HepG2 (cell line): ENCODE measurements around the gene TSHZ2. TPM values are rescaled to one million over a fixed set of nuclear protein-coding genes. Genes with fewer than 3 reads are reported as not detected.

Experiments
- ATAC-seq: fragments of 200-7000 bp; cut with Tn5 transposase; 3 replicates; pipeline ENCODE4 v1.9.1; 2020; ENCODE audit warnings: mild to moderate bottlenecking, moderate library complexity
- BruUV-seq: library from RNA; stranded (reverse); fragments of 400-500 nt; replicated peaks from 2 replicates; lab custom pipeline; 2021; lab: Mats Ljungman, UMichigan
- CTCF ChIA-PET: fragments of 300-600 bp; formaldehyde crosslinking; extraction: SDS; loops from one replicate; lab custom pipeline; 2021; ENCODE audit warnings: low total read pairs, inconsistent platforms, low intra/inter-chr PET ratio; lab: Yijun Ruan, JAX
- POLR2A ChIA-PET: fragments of 350-600 bp; sonication (Branson Sonifier 250); formaldehyde crosslinking; loops from one replicate; lab custom pipeline; 2020; ENCODE audit warnings: antibody characterized with exemption, inconsistent platforms; lab: Yijun Ruan, JAX
- DNase-seq: peaks from one replicate; pipeline ENCODE4 v3.0.0-alpha.2; 2015; ENCODE audit warnings: low spot score
- FAIRE-seq: peaks from 3 replicates; lab custom pipeline; 2011; peaks lifted over from hg19 to GRCh38; lab: Jason Lieb, UNC
- H2AFZ ChIP-seq: one replicate; pipeline ENCODE4 v1.6.1; 2011; ENCODE audit warnings: low read length, inconsistent platforms
- H3K27ac ChIP-seq: fragments of 300-600 bp; 3 replicates; pipeline ENCODE4 v1.8.0; 2011; ENCODE audit warnings: mixed run types, mild to moderate bottlenecking, mixed read lengths, low read length, inconsistent platforms; ENCODE audit not compliant: insufficient read depth; ENCODE audit errors: extremely low read length
- H3K27me3 ChIP-seq, 2 experiments: fragments of 200-600 bp in 1 of 2; 2 replicates in 1 of 2; 3 replicates in 1 of 2; pipeline versions ENCODE4 v1.6.0 to v1.8.0; 2011; ENCODE audit warnings: low read length in 2 of 2, mild to moderate bottlenecking in 2 of 2, moderate library complexity in 2 of 2, inconsistent platforms in 1 of 2; ENCODE audit not compliant: insufficient read depth in 2 of 2, control insufficient read depth in 1 of 2
- H3K36me3 ChIP-seq, 2 experiments: fragments of 200-600 bp in 1 of 2; replicated peaks in 1 of 2; 2 replicates in 1 of 2; 3 replicates in 1 of 2; pipeline versions ENCODE4 v1.5.1 to v1.8.0; 2011; ENCODE audit warnings: low read length in 2 of 2, inconsistent platforms in 1 of 2; ENCODE audit not compliant: insufficient read depth in 2 of 2, control insufficient read depth in 1 of 2
- H3K4me1 ChIP-seq: 2 replicates; pipeline ENCODE4 v1.5.1; 2012; ENCODE audit warnings: low read length, inconsistent platforms; ENCODE audit not compliant: insufficient read depth
- H3K4me2 ChIP-seq: 2 replicates; pipeline ENCODE4 v1.6.0; 2011; ENCODE audit warnings: low read depth, low read length, inconsistent platforms
- H3K4me3 ChIP-seq, 3 experiments: fragments of 200-600 bp in 1 of 3; sonication (generic), shearing (Covaris generic) in 1 of 3; replicated peaks in 1 of 3; 2 replicates each; pipeline ENCODE4 v1.5.1; 2011 to 2016; ENCODE audit warnings: low read length in 3 of 3, inconsistent platforms in 2 of 3, low read depth in 2 of 3, mild to moderate bottlenecking in 2 of 3, control low read depth in 1 of 3, mixed read lengths in 1 of 3; ENCODE audit not compliant: insufficient read depth in 1 of 3
- H3K79me2 ChIP-seq: one replicate; pipeline ENCODE4 v1.6.1; 2011; ENCODE audit warnings: low read length, inconsistent platforms; ENCODE audit not compliant: insufficient read depth
- H3K9ac ChIP-seq: 2 replicates; pipeline ENCODE4 v1.6.0; 2011; ENCODE audit warnings: mild to moderate bottlenecking, low read depth, low read length, inconsistent platforms; ENCODE audit not compliant: insufficient read depth
- H3K9me3 ChIP-seq: 2 replicates; pipeline ENCODE4 v1.5.1; 2012; ENCODE audit warnings: mild to moderate bottlenecking, low read length
- H4K20me1 ChIP-seq: 2 replicates; pipeline ENCODE4 v1.6.0; 2011; ENCODE audit warnings: inconsistent platforms, mild to moderate bottlenecking, low read length, moderate library complexity; ENCODE audit not compliant: insufficient read depth
- GLI4 ChIP-seq: sonication (generic); formaldehyde crosslinking; IDR thresholded peaks from 2 replicates; pipeline ENCODE4 v1.5.1; 2020; ENCODE audit warnings: missing genetic modification reagents, mild to moderate bottlenecking, moderate library complexity, borderline replicate concordance
- PAX8 ChIP-seq: sonication (generic); formaldehyde crosslinking; IDR thresholded peaks from 2 replicates; pipeline ENCODE4 v1.8.0; 2022; ENCODE audit warnings: mild to moderate bottlenecking, missing genetic modification reagents, borderline replicate concordance
- ZFX ChIP-seq: sonication (generic); formaldehyde crosslinking; IDR thresholded peaks from 2 replicates; pipeline ENCODE4 v1.4.0; 2020; ENCODE audit warnings: mild to moderate bottlenecking, low read depth, missing genetic modification reagents, moderate library complexity
- ZNF546 ChIP-seq: sonication (generic); formaldehyde crosslinking; conservative IDR thresholded peaks from 2 replicates; pipeline ENCODE4 v1.8.1; 2023; ENCODE audit warnings: mild to moderate bottlenecking, missing genetic modification reagents
- ZNF556 ChIP-seq: sonication (generic); formaldehyde crosslinking; IDR thresholded peaks from 2 replicates; pipeline ENCODE4 v1.4.0; 2020; ENCODE audit warnings: mild to moderate bottlenecking, missing genetic modification reagents, borderline replicate concordance
- ZNF709 ChIP-seq: sonication (generic); formaldehyde crosslinking; IDR thresholded peaks from 2 replicates; pipeline ENCODE4 v1.5.0; 2020; ENCODE audit warnings: mild to moderate bottlenecking, missing genetic modification reagents
- ZNF772 ChIP-seq: sonication (generic); formaldehyde crosslinking; IDR thresholded peaks from 2 replicates; pipeline ENCODE4 v1.5.0; 2020; ENCODE audit warnings: mild to moderate bottlenecking, missing genetic modification reagents
- ZSCAN21 ChIP-seq: sonication (generic); formaldehyde crosslinking; IDR thresholded peaks from 2 replicates; pipeline ENCODE4 v1.8.0; 2022; ENCODE audit warnings: mild to moderate bottlenecking, missing genetic modification reagents, moderate library complexity, borderline replicate concordance
- WGBS: methylation state at CpG from one replicate; pipeline ENCODE4 v1.1.6; 2017; ENCODE audit warnings: low lambda C conversion rate; 5-methylcytosine and 5-hydroxymethylcytosine counted together
- in situ Hi-C: cut with HindIII; loops from 2 replicates; pipeline ENCODE4 v1.10.0; 2017; ENCODE audit warnings: low pct_unique_long_range_greater_than_20kb; ENCODE audit not compliant: extremely low pct_ligation_motif_present
- intact Hi-C: fragments of 100-400 bp; cut with micrococcal nuclease; formaldehyde crosslinking; loops from one replicate; pipeline ENCODE4 v1.10.0; 2022; ENCODE audit not compliant: unreplicated experiment
- polyA plus RNA-seq, 8 experiments: library from polyadenylated mRNA; depleted of rRNA in 3 of 8; stranded (reverse) in 7 of 8; unstranded in 1 of 8; fragments of >200 nt; fragmentation: Illumina TruSeq in 4 of 8; extraction: Trizol in 4 of 8; gene quantifications; 2 replicates each; pipeline versions ENCODE4 v1.2.1 to v1.2.3, GENCODE V29; 2011 to 2016; ENCODE audit warnings: low read depth in 4 of 8, missing spikeins in 1 of 8, mixed read lengths in 1 of 8; ENCODE audit not compliant: insufficient read depth in 1 of 8
- total RNA-seq, 5 experiments: library from RNA; depleted of rRNA; stranded (reverse); fragments of >200 nt; fragmentation: Illumina TruSeq; extraction: Trizol; gene quantifications; 2 replicates each; pipeline ENCODE4 v1.2.3, GENCODE V29; 2016; ENCODE audit warnings: low read depth in 1 of 5
- TF ChIP-seq, protein P1 (sequence below): sonication (generic); formaldehyde crosslinking; IDR thresholded peaks from 2 replicates; pipeline ENCODE4 v1.4.0; 2020; ENCODE audit warnings: missing genetic modification reagents
- TF ChIP-seq, protein P2 (sequence below): sonication (generic); formaldehyde crosslinking; IDR thresholded peaks from 2 replicates; pipeline ENCODE4 v1.4.0; 2020; ENCODE audit warnings: mild to moderate bottlenecking, missing genetic modification reagents
- TF ChIP-seq, protein P3 (sequence below): sonication (generic); formaldehyde crosslinking; IDR thresholded peaks from 2 replicates; pipeline ENCODE4 v1.4.0; 2020; ENCODE audit warnings: missing genetic modification reagents

The TSHZ2 gene
- total and polyA plus RNA-seq, 2 of the 13 experiments (the other 11 are each of a cell fraction or from before 2014, with no cell fraction given): 0.01 TPM; not detected in 1

DNA sequence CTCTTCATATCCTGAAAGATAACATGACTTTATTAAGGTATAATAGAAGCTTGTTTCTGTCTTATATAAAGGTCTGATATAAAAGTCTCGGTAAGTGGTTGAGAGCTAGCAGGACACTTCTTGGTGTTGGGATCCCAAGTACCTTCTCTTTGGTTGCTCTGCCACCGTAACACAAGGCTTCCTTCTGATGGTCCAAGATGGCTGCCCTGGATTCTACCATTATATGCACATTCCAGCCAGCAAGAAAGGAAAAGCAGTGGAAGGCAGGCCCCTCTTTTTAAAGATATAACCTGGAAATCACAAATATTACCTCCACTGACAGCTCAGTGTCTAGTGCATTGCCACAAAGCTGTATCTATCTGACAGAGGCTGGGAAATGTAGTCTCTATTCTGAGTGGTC, 75.0 kb downstream of the TSHZ2 start:
- 64% methylated on average over 2 of the region's 2 CpGs for WGBS
- ChIA-PET POLR2A (no interaction called here), CTCF (no interaction called here)
- in situ Hi-C loops: no loop called here
- Histone ChIP-seq H3K27me3 (no peaks in the 10 kb centered on the region), H2AFZ (no peak overlapping the region), H3K4me3 (no peak overlapping the region), H3K9ac (no peak overlapping the region), H3K79me2 (no peaks in the 10 kb centered on the region), H3K4me2 (no peak overlapping the region), H3K9me3 (no peaks in the 10 kb centered on the region), H3K36me3 (no peaks in the 10 kb centered on the region), H4K20me1 (no peaks in the 10 kb centered on the region), H3K27ac (no peak overlapping the region), H3K4me1 (no peaks in the 10 kb centered on the region)
- TF ChIP-seq ZNF772 (CRISPR knock-in tag) (no peak), ZFX (CRISPR knock-in tag) (no peak), GLI4 (no peak), ZSCAN21 (CRISPR knock-in tag) (no peak), ZNF546 (CRISPR knock-in tag) (no peak), ZNF556 (no peak), PAX8 (CRISPR knock-in tag) (no peak), ZNF709 (CRISPR knock-in tag) (no peak)
- TF ChIP-seq, protein P1, sequence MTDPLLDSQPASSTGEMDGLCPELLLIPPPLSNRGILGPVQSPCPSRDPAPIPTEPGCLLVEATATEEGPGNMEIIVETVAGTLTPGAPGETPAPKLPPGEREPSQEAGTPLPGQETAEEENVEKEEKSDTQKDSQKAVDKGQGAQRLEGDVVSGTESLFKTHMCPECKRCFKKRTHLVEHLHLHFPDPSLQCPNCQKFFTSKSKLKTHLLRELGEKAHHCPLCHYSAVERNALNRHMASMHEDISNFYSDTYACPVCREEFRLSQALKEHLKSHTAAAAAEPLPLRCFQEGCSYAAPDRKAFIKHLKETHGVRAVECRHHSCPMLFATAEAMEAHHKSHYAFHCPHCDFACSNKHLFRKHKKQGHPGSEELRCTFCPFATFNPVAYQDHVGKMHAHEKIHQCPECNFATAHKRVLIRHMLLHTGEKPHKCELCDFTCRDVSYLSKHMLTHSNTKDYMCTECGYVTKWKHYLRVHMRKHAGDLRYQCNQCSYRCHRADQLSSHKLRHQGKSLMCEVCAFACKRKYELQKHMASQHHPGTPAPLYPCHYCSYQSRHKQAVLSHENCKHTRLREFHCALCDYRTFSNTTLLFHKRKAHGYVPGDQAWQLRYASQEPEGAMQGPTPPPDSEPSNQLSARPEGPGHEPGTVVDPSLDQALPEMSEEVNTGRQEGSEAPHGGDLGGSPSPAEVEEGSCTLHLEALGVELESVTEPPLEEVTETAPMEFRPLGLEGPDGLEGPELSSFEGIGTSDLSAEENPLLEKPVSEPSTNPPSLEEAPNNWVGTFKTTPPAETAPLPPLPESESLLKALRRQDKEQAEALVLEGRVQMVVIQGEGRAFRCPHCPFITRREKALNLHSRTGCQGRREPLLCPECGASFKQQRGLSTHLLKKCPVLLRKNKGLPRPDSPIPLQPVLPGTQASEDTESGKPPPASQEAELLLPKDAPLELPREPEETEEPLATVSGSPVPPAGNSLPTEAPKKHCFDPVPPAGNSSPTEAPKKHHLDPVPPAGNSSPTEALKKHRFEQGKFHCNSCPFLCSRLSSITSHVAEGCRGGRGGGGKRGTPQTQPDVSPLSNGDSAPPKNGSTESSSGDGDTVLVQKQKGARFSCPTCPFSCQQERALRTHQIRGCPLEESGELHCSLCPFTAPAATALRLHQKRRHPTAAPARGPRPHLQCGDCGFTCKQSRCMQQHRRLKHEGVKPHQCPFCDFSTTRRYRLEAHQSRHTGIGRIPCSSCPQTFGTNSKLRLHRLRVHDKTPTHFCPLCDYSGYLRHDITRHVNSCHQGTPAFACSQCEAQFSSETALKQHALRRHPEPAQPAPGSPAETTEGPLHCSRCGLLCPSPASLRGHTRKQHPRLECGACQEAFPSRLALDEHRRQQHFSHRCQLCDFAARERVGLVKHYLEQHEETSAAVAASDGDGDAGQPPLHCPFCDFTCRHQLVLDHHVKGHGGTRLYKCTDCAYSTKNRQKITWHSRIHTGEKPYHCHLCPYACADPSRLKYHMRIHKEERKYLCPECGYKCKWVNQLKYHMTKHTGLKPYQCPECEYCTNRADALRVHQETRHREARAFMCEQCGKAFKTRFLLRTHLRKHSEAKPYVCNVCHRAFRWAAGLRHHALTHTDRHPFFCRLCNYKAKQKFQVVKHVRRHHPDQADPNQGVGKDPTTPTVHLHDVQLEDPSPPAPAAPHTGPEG: no peak
- TF ChIP-seq, protein P2, sequence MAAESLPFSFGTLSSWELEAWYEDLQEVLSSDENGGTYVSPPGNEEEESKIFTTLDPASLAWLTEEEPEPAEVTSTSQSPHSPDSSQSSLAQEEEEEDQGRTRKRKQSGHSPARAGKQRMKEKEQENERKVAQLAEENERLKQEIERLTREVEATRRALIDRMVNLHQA (CRISPR knock-in tag): no peak
- TF ChIP-seq, protein P3, sequence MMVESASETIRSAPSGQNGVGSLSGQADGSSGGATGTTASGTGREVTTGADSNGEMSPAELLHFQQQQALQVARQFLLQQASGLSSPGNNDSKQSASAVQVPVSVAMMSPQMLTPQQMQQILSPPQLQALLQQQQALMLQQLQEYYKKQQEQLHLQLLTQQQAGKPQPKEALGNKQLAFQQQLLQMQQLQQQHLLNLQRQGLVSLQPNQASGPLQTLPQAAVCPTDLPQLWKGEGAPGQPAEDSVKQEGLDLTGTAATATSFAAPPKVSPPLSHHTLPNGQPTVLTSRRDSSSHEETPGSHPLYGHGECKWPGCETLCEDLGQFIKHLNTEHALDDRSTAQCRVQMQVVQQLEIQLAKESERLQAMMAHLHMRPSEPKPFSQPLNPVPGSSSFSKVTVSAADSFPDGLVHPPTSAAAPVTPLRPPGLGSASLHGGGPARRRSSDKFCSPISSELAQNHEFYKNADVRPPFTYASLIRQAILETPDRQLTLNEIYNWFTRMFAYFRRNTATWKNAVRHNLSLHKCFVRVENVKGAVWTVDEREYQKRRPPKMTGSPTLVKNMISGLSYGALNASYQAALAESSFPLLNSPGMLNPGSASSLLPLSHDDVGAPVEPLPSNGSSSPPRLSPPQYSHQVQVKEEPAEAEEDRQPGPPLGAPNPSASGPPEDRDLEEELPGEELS (CRISPR knock-in tag): no peak
- DNase-seq (no peak), ATAC-seq (no peak), FAIRE-seq (no peak)
- intact Hi-C loops: no loop called here
- no TSS peak for BruUV-seq
